VCaP (cell line): ENCODE results near the gene AGBL1.

Source experiments
- H3K27ac ChIP-seq: fragments of 450-650 bp; 2 replicates; pipeline ENCODE4 v1.5.1; 2017
- CTCF ChIP-seq: fragments of 450-650 bp; conservative IDR thresholded peaks from 2 replicates; pipeline ENCODE4 v1.5.1; 2017; ENCODE audit warnings: mild to moderate bottlenecking, moderate library complexity

AGBL1 gene

GRCh38 chr15:86973284-86973844 lies 893.7 kb downstream of the AGBL1 start:
- no peak overlapping the region for H3K27ac ChIP-seq
- no peak for TF ChIP-seq CTCF

- TF ChIP-seq CTCF, result no peak
- no peak overlapping the region for H3K27ac ChIP-seq
Observed at GRCh38 chr15:86988033-86988432, 908.4 kb downstream of the AGBL1 start.

- no peak overlapping the region for H3K27ac ChIP-seq
- no peak for TF ChIP-seq CTCF
Observed at GRCh38 chr15:87021751-87022150, 942.1 kb downstream of the AGBL1 start.

GRCh38 chr15:87031540-87032230 lies 952.0 kb downstream of the AGBL1 start:
- TF ChIP-seq CTCF, result no peak

GRCh38 chr15:87032295-87032694 lies 952.6 kb downstream of the AGBL1 start:
- H3K27ac ChIP-seq, result no peak overlapping the region

More at GRCh38 chr15:87031540-87032230, 952.0 kb downstream of the AGBL1 start:
- no peak overlapping the region for H3K27ac ChIP-seq

GRCh38 chr15:87033056-87033455 lies 953.4 kb downstream of the AGBL1 start:
- no peak overlapping the region for H3K27ac ChIP-seq
- TF ChIP-seq CTCF, result peak; percentile 41; the same call in 1 of the 2 replicates

More at GRCh38 chr15:87032295-87032694, 952.6 kb downstream of the AGBL1 start:
- no peak for TF ChIP-seq CTCF

GRCh38 chr15:87034886-87035285 lies 955.2 kb downstream of the AGBL1 start:
- no peak overlapping the region for H3K27ac ChIP-seq
- TF ChIP-seq CTCF, result no peak
